H1 (cell line): Measurements from ENCODE around the gene MOCS1.

Source experiments
- CBX5 ChIP-seq: fragments of 300-800, 300-1000 bp; sonication (generic); IDR thresholded peaks from 2 replicates; pipeline ENCODE4 v1.7.1; 2016; ENCODE audit warnings: antibody characterized with exemption, low read length, low read depth
- EZH2 ChIP-seq: fragments of 200-600 bp; sonication (generic); IDR thresholded peaks from 2 replicates; pipeline ENCODE4 v1.7.1; 2012; ENCODE audit warnings: low read depth, mild to moderate bottlenecking, moderate library complexity, low read length, inconsistent platforms; ENCODE audit not compliant: severe bottlenecking
- POLR2A ChIP-seq, 2 experiments: IDR thresholded peaks; 1 replicate in 1 of 2; 2 replicates in 1 of 2; pipeline ENCODE4 v1.6.1; 2011; ENCODE audit warnings: low read depth in 2 of 2, low read length in 2 of 2, mild to moderate bottlenecking in 2 of 2; ENCODE audit errors: control extremely low read depth in 1 of 2
- RAD21 ChIP-seq, 2 experiments: IDR thresholded peaks in 1 of 2; conservative IDR thresholded peaks in 1 of 2; 2 replicates each; pipeline ENCODE4 v1.6.1; 2011; ENCODE audit warnings: low read depth in 2 of 2, low read length in 2 of 2, improper control_type of control experiment in 1 of 2, inconsistent platforms in 1 of 2, mild to moderate bottlenecking in 1 of 2, moderate library complexity in 1 of 2
- TAF1 ChIP-seq: IDR thresholded peaks from 2 replicates; pipeline ENCODE4 v1.6.1; 2011; ENCODE audit warnings: mild to moderate bottlenecking, low read depth, low read length
- TF ChIP-seq, protein P1 (sequence below), 3 experiments: IDR thresholded peaks; 1 replicate in 2 of 3; 2 replicates in 1 of 3; pipeline versions ENCODE4 v1.5.1 to v1.6.1; 2011; ENCODE audit warnings: low read length in 3 of 3, mild to moderate bottlenecking in 3 of 3, inconsistent platforms in 2 of 3, low read depth in 1 of 3, moderate library complexity in 1 of 3; ENCODE audit not compliant: insufficient read depth in 1 of 3; ENCODE audit errors: control extremely low read depth in 1 of 3

DNA sequence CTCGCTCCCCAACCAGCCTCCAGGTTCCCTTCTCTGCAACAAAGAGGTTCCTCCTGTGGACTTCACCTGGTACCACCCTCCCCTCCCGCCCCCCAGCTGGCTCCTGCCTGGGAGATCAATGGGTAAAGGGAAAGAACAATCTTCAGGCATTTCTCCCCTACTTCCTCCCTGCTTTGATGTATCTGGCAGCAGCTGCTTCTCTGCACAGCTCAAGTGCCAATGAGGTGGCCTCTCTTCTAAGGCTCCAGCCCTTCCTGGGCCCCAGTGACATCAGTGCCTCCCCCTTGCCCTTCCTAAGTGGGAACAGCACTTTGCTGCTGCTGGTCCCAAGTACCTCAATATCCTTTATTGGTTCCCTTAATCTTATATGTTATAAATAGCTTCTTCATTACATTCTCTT is 23.5 kb downstream of the MOCS1 start:
- no peak for TF ChIP-seq RAD21 (IDR thresholded peaks at IDR 0.05 in 1 of 2, conservative IDR thresholded peaks at IDR 0.05 in 1 of 2; ENCODE audit: low read depth in 2 of 2, low read length in 2 of 2)
- TF ChIP-seq, protein P1, sequence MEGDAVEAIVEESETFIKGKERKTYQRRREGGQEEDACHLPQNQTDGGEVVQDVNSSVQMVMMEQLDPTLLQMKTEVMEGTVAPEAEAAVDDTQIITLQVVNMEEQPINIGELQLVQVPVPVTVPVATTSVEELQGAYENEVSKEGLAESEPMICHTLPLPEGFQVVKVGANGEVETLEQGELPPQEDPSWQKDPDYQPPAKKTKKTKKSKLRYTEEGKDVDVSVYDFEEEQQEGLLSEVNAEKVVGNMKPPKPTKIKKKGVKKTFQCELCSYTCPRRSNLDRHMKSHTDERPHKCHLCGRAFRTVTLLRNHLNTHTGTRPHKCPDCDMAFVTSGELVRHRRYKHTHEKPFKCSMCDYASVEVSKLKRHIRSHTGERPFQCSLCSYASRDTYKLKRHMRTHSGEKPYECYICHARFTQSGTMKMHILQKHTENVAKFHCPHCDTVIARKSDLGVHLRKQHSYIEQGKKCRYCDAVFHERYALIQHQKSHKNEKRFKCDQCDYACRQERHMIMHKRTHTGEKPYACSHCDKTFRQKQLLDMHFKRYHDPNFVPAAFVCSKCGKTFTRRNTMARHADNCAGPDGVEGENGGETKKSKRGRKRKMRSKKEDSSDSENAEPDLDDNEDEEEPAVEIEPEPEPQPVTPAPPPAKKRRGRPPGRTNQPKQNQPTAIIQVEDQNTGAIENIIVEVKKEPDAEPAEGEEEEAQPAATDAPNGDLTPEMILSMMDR (IDR thresholded peaks at IDR 0.05; ENCODE audit: control extremely low read depth in 1 of 3, insufficient read depth in 1 of 3, low read depth in 1 of 3, low read length in 3 of 3): no peak
- TF ChIP-seq CBX5: no peak
- no peak for TF ChIP-seq EZH2
- TF ChIP-seq POLR2A (IDR thresholded peaks at IDR 0.05; ENCODE audit: control extremely low read depth in 1 of 2, low read depth in 2 of 2, low read length in 2 of 2): no peak
- TF ChIP-seq TAF1: no peak
